Measurements from ENCODE around the gene CD300LF. TPM values are rescaled to one million over a fixed set of nuclear protein-coding genes. Genes with fewer than 3 reads are reported as not detected.

CD300LF gene
- total and polyA plus RNA-seq, 10 of the 15 experiments (the other 5 are each of a cell fraction or from before 2014, with no cell fraction given), result 0.15 TPM; not detected in 9

DNA sequence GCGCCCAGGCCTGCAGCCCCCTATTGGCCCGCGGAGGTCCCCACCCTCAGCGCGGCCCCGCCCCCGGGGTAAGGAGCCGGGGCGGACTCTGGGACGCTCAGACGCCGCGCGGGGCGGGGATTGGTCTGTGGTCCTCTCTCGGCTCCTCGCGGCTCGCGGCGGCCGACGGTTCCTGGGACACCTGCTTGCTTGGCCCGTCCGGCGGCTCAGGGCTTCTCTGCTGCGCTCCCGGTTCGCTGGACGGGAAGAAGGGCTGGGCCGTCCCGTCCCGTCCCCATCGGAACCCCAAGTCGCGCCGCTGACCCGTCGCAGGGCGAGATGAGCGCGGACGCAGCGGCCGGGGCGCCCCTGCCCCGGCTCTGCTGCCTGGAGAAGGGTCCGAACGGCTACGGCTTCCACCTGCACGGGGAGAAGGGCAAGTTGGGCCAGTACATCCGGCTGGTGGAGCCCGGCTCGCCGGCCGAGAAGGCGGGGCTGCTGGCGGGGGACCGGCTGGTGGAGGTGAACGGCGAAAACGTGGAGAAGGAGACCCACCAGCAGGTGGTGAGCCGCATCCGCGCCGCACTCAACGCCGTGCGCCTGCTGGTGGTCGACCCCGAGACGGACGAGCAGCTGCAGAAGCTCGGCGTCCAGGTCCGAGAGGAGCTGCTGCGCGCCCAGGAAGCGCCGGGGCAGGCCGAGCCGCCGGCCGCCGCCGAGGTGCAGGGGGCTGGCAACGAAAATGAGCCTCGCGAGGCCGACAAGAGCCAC, 36.0 kb upstream of the CD300LF start, which contains the start of gene NHERF1 (continued):
- TF ChIP-seq, protein P1, sequence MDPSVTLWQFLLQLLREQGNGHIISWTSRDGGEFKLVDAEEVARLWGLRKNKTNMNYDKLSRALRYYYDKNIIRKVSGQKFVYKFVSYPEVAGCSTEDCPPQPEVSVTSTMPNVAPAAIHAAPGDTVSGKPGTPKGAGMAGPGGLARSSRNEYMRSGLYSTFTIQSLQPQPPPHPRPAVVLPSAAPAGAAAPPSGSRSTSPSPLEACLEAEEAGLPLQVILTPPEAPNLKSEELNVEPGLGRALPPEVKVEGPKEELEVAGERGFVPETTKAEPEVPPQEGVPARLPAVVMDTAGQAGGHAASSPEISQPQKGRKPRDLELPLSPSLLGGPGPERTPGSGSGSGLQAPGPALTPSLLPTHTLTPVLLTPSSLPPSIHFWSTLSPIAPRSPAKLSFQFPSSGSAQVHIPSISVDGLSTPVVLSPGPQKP (IDR thresholded peaks at IDR 0.05; ENCODE audit: low read depth, low read length), result no peak
- TF ChIP-seq CHD1 (IDR thresholded peaks at IDR 0.05; ENCODE audit: low read depth, low read length) (no peak), RUNX3 (IDR thresholded peaks at IDR 0.05; ENCODE audit: low read length) (no peak), NFYB (IDR thresholded peaks at IDR 0.05; ENCODE audit: insufficient read depth, low read depth, low read length) (no peak; the same call in 1 of the 2 replicates), ZNF24 (IDR thresholded peaks at IDR 0.05) (no peak), EZH2 (IDR thresholded peaks at IDR 0.05; ENCODE audit: borderline replicate concordance, control insufficient read depth, low read depth, low read length) (no peak), SMC3 (IDR thresholded peaks at IDR 0.05; ENCODE audit: borderline replicate concordance, low read length) (no peak), RAD21 (IDR thresholded peaks at IDR 0.05; ENCODE audit: insufficient read depth, low read depth, low read length) (no peak), BCL11A (IDR thresholded peaks at IDR 0.05; ENCODE audit: low read depth, low read length) (no peak)
- TF ChIP-seq, protein P2, sequence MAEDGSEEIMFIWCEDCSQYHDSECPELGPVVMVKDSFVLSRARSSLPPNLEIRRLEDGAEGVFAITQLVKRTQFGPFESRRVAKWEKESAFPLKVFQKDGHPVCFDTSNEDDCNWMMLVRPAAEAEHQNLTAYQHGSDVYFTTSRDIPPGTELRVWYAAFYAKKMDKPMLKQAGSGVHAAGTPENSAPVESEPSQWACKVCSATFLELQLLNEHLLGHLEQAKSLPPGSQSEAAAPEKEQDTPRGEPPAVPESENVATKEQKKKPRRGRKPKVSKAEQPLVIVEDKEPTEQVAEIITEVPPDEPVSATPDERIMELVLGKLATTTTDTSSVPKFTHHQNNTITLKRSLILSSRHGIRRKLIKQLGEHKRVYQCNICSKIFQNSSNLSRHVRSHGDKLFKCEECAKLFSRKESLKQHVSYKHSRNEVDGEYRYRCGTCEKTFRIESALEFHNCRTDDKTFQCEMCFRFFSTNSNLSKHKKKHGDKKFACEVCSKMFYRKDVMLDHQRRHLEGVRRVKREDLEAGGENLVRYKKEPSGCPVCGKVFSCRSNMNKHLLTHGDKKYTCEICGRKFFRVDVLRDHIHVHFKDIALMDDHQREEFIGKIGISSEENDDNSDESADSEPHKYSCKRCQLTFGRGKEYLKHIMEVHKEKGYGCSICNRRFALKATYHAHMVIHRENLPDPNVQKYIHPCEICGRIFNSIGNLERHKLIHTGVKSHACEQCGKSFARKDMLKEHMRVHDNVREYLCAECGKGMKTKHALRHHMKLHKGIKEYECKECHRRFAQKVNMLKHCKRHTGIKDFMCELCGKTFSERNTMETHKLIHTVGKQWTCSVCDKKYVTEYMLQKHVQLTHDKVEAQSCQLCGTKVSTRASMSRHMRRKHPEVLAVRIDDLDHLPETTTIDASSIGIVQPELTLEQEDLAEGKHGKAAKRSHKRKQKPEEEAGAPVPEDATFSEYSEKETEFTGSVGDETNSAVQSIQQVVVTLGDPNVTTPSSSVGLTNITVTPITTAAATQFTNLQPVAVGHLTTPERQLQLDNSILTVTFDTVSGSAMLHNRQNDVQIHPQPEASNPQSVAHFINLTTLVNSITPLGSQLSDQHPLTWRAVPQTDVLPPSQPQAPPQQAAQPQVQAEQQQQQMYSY (CRISPR knock-in tag; IDR thresholded peaks at IDR 0.05), result no peak
- TF ChIP-seq, protein P3, sequence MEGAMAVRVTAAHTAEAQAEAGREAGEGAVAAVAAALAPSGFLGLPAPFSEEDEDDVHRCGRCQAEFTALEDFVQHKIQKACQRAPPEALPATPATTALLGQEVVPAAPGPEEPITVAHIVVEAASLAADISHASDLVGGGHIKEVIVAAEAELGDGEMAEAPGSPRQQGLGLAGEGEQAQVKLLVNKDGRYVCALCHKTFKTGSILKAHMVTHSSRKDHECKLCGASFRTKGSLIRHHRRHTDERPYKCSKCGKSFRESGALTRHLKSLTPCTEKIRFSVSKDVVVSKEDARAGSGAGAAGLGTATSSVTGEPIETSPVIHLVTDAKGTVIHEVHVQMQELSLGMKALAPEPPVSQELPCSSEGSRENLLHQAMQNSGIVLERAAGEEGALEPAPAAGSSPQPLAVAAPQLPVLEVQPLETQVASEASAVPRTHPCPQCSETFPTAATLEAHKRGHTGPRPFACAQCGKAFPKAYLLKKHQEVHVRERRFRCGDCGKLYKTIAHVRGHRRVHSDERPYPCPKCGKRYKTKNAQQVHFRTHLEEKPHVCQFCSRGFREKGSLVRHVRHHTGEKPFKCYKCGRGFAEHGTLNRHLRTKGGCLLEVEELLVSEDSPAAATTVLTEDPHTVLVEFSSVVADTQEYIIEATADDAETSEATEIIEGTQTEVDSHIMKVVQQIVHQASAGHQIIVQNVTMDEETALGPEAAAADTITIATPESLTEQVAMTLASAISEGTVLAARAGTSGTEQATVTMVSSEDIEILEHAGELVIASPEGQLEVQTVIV (IDR thresholded peaks at IDR 0.05; ENCODE audit: borderline replicate concordance, partially characterized antibody), result no peak
- TF ChIP-seq, protein P4, sequence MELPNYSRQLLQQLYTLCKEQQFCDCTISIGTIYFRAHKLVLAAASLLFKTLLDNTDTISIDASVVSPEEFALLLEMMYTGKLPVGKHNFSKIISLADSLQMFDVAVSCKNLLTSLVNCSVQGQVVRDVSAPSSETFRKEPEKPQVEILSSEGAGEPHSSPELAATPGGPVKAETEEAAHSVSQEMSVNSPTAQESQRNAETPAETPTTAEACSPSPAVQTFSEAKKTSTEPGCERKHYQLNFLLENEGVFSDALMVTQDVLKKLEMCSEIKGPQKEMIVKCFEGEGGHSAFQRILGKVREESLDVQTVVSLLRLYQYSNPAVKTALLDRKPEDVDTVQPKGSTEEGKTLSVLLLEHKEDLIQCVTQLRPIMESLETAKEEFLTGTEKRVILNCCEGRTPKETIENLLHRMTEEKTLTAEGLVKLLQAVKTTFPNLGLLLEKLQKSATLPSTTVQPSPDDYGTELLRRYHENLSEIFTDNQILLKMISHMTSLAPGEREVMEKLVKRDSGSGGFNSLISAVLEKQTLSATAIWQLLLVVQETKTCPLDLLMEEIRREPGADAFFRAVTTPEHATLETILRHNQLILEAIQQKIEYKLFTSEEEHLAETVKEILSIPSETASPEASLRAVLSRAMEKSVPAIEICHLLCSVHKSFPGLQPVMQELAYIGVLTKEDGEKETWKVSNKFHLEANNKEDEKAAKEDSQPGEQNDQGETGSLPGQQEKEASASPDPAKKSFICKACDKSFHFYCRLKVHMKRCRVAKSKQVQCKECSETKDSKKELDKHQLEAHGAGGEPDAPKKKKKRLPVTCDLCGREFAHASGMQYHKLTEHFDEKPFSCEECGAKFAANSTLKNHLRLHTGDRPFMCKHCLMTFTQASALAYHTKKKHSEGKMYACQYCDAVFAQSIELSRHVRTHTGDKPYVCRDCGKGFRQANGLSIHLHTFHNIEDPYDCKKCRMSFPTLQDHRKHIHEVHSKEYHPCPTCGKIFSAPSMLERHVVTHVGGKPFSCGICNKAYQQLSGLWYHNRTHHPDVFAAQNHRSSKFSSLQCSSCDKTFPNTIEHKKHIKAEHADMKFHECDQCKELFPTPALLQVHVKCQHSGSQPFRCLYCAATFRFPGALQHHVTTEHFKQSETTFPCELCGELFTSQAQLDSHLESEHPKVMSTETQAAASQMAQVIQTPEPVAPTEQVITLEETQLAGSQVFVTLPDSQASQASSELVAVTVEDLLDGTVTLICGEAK (IDR thresholded peaks at IDR 0.05; ENCODE audit: borderline replicate concordance), result no peak
- TF ChIP-seq, protein P5, sequence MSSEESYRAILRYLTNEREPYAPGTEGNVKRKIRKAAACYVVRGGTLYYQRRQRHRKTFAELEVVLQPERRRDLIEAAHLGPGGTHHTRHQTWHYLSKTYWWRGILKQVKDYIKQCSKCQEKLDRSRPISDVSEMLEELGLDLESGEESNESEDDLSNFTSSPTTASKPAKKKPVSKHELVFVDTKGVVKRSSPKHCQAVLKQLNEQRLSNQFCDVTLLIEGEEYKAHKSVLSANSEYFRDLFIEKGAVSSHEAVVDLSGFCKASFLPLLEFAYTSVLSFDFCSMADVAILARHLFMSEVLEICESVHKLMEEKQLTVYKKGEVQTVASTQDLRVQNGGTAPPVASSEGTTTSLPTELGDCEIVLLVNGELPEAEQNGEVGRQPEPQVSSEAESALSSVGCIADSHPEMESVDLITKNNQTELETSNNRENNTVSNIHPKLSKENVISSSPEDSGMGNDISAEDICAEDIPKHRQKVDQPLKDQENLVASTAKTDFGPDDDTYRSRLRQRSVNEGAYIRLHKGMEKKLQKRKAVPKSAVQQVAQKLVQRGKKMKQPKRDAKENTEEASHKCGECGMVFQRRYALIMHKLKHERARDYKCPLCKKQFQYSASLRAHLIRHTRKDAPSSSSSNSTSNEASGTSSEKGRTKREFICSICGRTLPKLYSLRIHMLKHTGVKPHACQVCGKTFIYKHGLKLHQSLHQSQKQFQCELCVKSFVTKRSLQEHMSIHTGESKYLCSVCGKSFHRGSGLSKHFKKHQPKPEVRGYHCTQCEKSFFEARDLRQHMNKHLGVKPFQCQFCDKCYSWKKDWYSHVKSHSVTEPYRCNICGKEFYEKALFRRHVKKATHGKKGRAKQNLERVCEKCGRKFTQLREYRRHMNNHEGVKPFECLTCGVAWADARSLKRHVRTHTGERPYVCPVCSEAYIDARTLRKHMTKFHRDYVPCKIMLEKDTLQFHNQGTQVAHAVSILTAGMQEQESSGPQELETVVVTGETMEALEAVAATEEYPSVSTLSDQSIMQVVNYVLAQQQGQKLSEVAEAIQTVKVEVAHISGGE (CRISPR knock-in tag; IDR thresholded peaks at IDR 0.05), result no peak
